HepG2 (cell line): ENCODE results near the gene PPP1R27. TPM values are rescaled to one million over a fixed set of nuclear protein-coding genes. Genes with fewer than 3 reads are reported as not detected.

ENCODE experiments used
- BRF2 ChIP-seq: sonication (generic); formaldehyde crosslinking; IDR thresholded peaks from 2 replicates; pipeline ENCODE4 v1.8.1; 2022; ENCODE audit warnings: mild to moderate bottlenecking, missing genetic modification reagents
- DMAP1 ChIP-seq: IDR thresholded peaks from 2 replicates; pipeline ENCODE4 v1.6.1; 2016
- KDM5A ChIP-seq: fragments of 200-600 bp; sonication (generic); IDR thresholded peaks from 2 replicates; pipeline ENCODE4 v1.7.0; 2018; ENCODE audit warnings: antibody characterized with exemption, mild to moderate bottlenecking, low read length, borderline replicate concordance
- KMT2B ChIP-seq: IDR thresholded peaks from 2 replicates; pipeline ENCODE4 v1.6.1; 2016; ENCODE audit warnings: missing genetic modification reagents, missing compliant biosample characterization
- NBN ChIP-seq: fragments of 450-650 bp; conservative IDR thresholded peaks from 2 replicates; pipeline ENCODE4 v1.6.1; 2017
- PCBP1 ChIP-seq: fragments of 200-400 bp; formaldehyde crosslinking; IDR thresholded peaks from 2 replicates; pipeline ENCODE4 v1.6.1; 2017; ENCODE audit warnings: mild to moderate bottlenecking, low read depth, low read length, borderline replicate concordance
- RARA ChIP-seq: IDR thresholded peaks from 2 replicates; pipeline ENCODE4 v1.6.1; 2016; ENCODE audit warnings: missing genetic modification reagents, missing compliant biosample characterization
- SOX6 ChIP-seq, 2 experiments: fragments of 450-650 bp in 1 of 2; sonication (generic) in 1 of 2; formaldehyde crosslinking in 1 of 2; IDR thresholded peaks; 2 replicates each; pipeline versions ENCODE4 v1.4.0 to v1.6.1; 2017 to 2020; ENCODE audit warnings: antibody characterized with exemption in 1 of 2, mild to moderate bottlenecking in 1 of 2, missing genetic modification reagents in 1 of 2
- SP140L ChIP-seq: sonication (generic); formaldehyde crosslinking; IDR thresholded peaks from 2 replicates; pipeline ENCODE4 v1.4.0; 2020; ENCODE audit warnings: missing genetic modification reagents, borderline replicate concordance
- ZFYVE20 ChIP-seq: sonication (generic); formaldehyde crosslinking; IDR thresholded peaks from 2 replicates; pipeline ENCODE4 v1.8.0; 2023; ENCODE audit warnings: low read depth, mild to moderate bottlenecking, moderate library complexity, missing genetic modification reagents, borderline replicate concordance
- ZMYM3 ChIP-seq: sonication (generic); formaldehyde crosslinking; IDR thresholded peaks from 2 replicates; pipeline ENCODE4 v1.5.1; 2020; ENCODE audit warnings: mild to moderate bottlenecking, missing genetic modification reagents
- ZNF205 ChIP-seq: IDR thresholded peaks from 2 replicates; pipeline ENCODE4 v1.6.1; 2018; ENCODE audit warnings: missing biosample characterization, missing genetic modification reagents
- ZNF224 ChIP-seq: sonication (generic); formaldehyde crosslinking; IDR thresholded peaks from 2 replicates; pipeline ENCODE4 v1.5.0; 2020; ENCODE audit warnings: mild to moderate bottlenecking, missing genetic modification reagents
- ZNF414 ChIP-seq: sonication (generic); formaldehyde crosslinking; IDR thresholded peaks from 2 replicates; pipeline ENCODE4 v1.5.0; 2020; ENCODE audit warnings: missing genetic modification reagents
- ZNF792 ChIP-seq: IDR thresholded peaks from 2 replicates; pipeline ENCODE4 v1.6.1; 2016
- polyA plus RNA-seq, 8 experiments: library from polyadenylated mRNA; depleted of rRNA in 3 of 8; stranded (reverse) in 7 of 8; unstranded in 1 of 8; fragments of >200 nt; fragmentation: Illumina TruSeq in 4 of 8; extraction: Trizol in 4 of 8; gene quantifications; 2 replicates each; pipeline versions ENCODE4 v1.2.1 to v1.2.3, GENCODE V29; 2011 to 2016; ENCODE audit warnings: low read depth in 4 of 8, missing spikeins in 1 of 8, mixed read lengths in 1 of 8; ENCODE audit not compliant: insufficient read depth in 1 of 8
- total RNA-seq, 5 experiments: library from RNA; depleted of rRNA; stranded (reverse); fragments of >200 nt; fragmentation: Illumina TruSeq; extraction: Trizol; gene quantifications; 2 replicates each; pipeline ENCODE4 v1.2.3, GENCODE V29; 2016; ENCODE audit warnings: low read depth in 1 of 5
- TF ChIP-seq, protein P1 (sequence below): IDR thresholded peaks from 2 replicates; pipeline ENCODE4 v1.6.1; 2018; ENCODE audit warnings: missing genetic modification reagents, mild to moderate bottlenecking, missing compliant biosample characterization
- TF ChIP-seq, protein P2 (sequence below): sonication (generic); formaldehyde crosslinking; IDR thresholded peaks from 2 replicates; pipeline ENCODE4 v1.4.0; 2020; ENCODE audit warnings: missing genetic modification reagents, borderline replicate concordance
- TF ChIP-seq, protein P3 (sequence below): sonication (generic); formaldehyde crosslinking; IDR thresholded peaks from 2 replicates; pipeline ENCODE4 v1.4.0; 2020; ENCODE audit warnings: missing genetic modification reagents

Gene PPP1R27
- total and polyA plus RNA-seq, 2 of the 13 experiments (the other 11 are each of a cell fraction or from before 2014, with no cell fraction given): 0.17 to 1.00 TPM

GRCh38 chr17:81821603-81822311 is 13.1 kb downstream of the PPP1R27 start (continued):
- TF ChIP-seq SOX6 (IDR thresholded peaks at IDR 0.05) (no peak), SOX6 (CRISPR knock-in tag; IDR thresholded peaks at IDR 0.05) (peak; percentile 68), KMT2B (CRISPR knock-in tag) (no peak), SP140L (CRISPR knock-in tag) (no peak), ZMYM3 (CRISPR knock-in tag) (peak; percentile 77), PCBP1 (peak; percentile 76), BRF2 (CRISPR knock-in tag) (no peak), NBN (no peak), RARA (peak; percentile 66), DMAP1 (CRISPR knock-in tag) (peak; percentile 72; the same call in 1 of the 2 replicates), KDM5A (no peak), ZNF792 (CRISPR knock-in tag) (peak; percentile 28; the same call in 1 of the 2 replicates), ZNF224 (CRISPR knock-in tag) (0 out of 2 replicates have a peak, but pooled peaks have one; percentile 37), ZFYVE20 (CRISPR knock-in tag) (no peak), ZNF414 (CRISPR knock-in tag) (no peak), ZNF205 (CRISPR knock-in tag) (peak; percentile 49; the same call in 1 of the 2 replicates)
- TF ChIP-seq, protein P1, sequence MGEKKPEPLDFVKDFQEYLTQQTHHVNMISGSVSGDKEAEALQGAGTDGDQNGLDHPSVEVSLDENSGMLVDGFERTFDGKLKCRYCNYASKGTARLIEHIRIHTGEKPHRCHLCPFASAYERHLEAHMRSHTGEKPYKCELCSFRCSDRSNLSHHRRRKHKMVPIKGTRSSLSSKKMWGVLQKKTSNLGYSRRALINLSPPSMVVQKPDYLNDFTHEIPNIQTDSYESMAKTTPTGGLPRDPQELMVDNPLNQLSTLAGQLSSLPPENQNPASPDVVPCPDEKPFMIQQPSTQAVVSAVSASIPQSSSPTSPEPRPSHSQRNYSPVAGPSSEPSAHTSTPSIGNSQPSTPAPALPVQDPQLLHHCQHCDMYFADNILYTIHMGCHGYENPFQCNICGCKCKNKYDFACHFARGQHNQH (CRISPR knock-in tag): peak; percentile 62; the same call in 1 of the 2 replicates
- TF ChIP-seq, protein P2, sequence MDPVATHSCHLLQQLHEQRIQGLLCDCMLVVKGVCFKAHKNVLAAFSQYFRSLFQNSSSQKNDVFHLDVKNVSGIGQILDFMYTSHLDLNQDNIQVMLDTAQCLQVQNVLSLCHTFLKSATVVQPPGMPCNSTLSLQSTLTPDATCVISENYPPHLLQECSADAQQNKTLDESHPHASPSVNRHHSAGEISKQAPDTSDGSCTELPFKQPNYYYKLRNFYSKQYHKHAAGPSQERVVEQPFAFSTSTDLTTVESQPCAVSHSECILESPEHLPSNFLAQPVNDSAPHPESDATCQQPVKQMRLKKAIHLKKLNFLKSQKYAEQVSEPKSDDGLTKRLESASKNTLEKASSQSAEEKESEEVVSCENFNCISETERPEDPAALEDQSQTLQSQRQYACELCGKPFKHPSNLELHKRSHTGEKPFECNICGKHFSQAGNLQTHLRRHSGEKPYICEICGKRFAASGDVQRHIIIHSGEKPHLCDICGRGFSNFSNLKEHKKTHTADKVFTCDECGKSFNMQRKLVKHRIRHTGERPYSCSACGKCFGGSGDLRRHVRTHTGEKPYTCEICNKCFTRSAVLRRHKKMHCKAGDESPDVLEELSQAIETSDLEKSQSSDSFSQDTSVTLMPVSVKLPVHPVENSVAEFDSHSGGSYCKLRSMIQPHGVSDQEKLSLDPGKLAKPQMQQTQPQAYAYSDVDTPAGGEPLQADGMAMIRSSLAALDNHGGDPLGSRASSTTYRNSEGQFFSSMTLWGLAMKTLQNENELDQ: no peak
- TF ChIP-seq, protein P3, sequence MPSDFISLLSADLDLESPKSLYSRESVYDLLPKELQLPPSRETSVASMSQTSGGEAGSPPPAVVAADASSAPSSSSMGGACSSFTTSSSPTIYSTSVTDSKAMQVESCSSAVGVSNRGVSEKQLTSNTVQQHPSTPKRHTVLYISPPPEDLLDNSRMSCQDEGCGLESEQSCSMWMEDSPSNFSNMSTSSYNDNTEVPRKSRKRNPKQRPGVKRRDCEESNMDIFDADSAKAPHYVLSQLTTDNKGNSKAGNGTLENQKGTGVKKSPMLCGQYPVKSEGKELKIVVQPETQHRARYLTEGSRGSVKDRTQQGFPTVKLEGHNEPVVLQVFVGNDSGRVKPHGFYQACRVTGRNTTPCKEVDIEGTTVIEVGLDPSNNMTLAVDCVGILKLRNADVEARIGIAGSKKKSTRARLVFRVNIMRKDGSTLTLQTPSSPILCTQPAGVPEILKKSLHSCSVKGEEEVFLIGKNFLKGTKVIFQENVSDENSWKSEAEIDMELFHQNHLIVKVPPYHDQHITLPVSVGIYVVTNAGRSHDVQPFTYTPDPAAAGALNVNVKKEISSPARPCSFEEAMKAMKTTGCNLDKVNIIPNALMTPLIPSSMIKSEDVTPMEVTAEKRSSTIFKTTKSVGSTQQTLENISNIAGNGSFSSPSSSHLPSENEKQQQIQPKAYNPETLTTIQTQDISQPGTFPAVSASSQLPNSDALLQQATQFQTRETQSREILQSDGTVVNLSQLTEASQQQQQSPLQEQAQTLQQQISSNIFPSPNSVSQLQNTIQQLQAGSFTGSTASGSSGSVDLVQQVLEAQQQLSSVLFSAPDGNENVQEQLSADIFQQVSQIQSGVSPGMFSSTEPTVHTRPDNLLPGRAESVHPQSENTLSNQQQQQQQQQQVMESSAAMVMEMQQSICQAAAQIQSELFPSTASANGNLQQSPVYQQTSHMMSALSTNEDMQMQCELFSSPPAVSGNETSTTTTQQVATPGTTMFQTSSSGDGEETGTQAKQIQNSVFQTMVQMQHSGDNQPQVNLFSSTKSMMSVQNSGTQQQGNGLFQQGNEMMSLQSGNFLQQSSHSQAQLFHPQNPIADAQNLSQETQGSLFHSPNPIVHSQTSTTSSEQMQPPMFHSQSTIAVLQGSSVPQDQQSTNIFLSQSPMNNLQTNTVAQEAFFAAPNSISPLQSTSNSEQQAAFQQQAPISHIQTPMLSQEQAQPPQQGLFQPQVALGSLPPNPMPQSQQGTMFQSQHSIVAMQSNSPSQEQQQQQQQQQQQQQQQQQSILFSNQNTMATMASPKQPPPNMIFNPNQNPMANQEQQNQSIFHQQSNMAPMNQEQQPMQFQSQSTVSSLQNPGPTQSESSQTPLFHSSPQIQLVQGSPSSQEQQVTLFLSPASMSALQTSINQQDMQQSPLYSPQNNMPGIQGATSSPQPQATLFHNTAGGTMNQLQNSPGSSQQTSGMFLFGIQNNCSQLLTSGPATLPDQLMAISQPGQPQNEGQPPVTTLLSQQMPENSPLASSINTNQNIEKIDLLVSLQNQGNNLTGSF (CRISPR knock-in tag): peak; percentile 80
